H1 (cell line): Measurements from ENCODE around the gene DDX21. TPM values are rescaled to one million over a fixed set of nuclear protein-coding genes. Genes with fewer than 3 reads are reported as not detected.
"Not testable (repeated sequence)": the region's sequence is repeated elsewhere in the genome, so short reads cannot be mapped to it uniquely, and the experiment has no call there.

Experiments used
- CTCF ChIA-PET: fragments of 300-600 bp; sonication (Branson Sonifier 250); formaldehyde crosslinking; loops from one replicate; lab custom pipeline; 2021; ENCODE audit not compliant: partially characterized antibody; lab: Charles Lee
- POLR2A ChIA-PET: fragments of 300-600 bp; sonication (Branson Sonifier 250); formaldehyde crosslinking; loops from one replicate; lab custom pipeline; 2021; ENCODE audit warnings: inconsistent platforms; ENCODE audit not compliant: partially characterized antibody; lab: Charles Lee
- DNase-seq, 2 experiments: peaks; one replicate each; pipeline versions ENCODE4 v3.0.0 to v3.0.0-alpha.2; 2010 to 2022; ENCODE audit warnings: low spot score in 2 of 2, low read depth in 1 of 2, mixed read lengths in 1 of 2
- FAIRE-seq: peaks from 2 replicates; lab custom pipeline; 2011; peaks lifted over from hg19 to GRCh38; lab: Jason Lieb, UNC
- H2AFZ ChIP-seq: 2 replicates; pipeline ENCODE4 v1.8.1; 2012; ENCODE audit warnings: low read length, inconsistent platforms
- H2AK5ac ChIP-seq: 2 replicates; pipeline ENCODE4 v1.6.1; 2013; ENCODE audit warnings: low read depth, low read length
- H2BK120ac ChIP-seq: replicated peaks from 2 replicates; pipeline ENCODE3; 2013; ENCODE audit warnings: low read depth, low read length, inconsistent platforms
- H2BK12ac ChIP-seq: 2 replicates; pipeline ENCODE4 v1.6.1; 2013; ENCODE audit warnings: low read depth, low read length
- H2BK15ac ChIP-seq: 2 replicates; pipeline ENCODE4 v1.6.1; 2013; ENCODE audit warnings: low read length
- H2BK20ac ChIP-seq: 2 replicates; pipeline ENCODE4 v1.6.1; 2013; ENCODE audit warnings: low read length
- H2BK5ac ChIP-seq: 2 replicates; pipeline ENCODE4 v1.6.1; 2013; ENCODE audit warnings: low read depth, low read length
- H3K14ac ChIP-seq: 2 replicates; pipeline ENCODE4 v1.6.1; 2013; ENCODE audit warnings: inconsistent platforms; ENCODE audit not compliant: insufficient read length
- H3K18ac ChIP-seq: 2 replicates; pipeline ENCODE4 v1.6.1; 2013; ENCODE audit warnings: low read length; ENCODE audit errors: extremely low read depth
- H3K23ac ChIP-seq: 2 replicates; pipeline ENCODE4 v1.6.1; 2013; ENCODE audit warnings: inconsistent platforms; ENCODE audit not compliant: insufficient read length
- H3K23me2 ChIP-seq: 2 replicates; pipeline ENCODE4 v1.6.1; 2013; ENCODE audit warnings: low read depth, low read length
- H3K27ac ChIP-seq: 2 replicates; pipeline ENCODE4 v1.6.1; 2011; ENCODE audit warnings: low read depth, low read length, inconsistent platforms
- H3K27me3 ChIP-seq, 4 experiments: replicated peaks in 1 of 4; 1 replicate in 1 of 4; 2 replicates in 3 of 4; pipeline versions ENCODE4 v1.6.1 to v1.8.1; 2011 to 2013; ENCODE audit warnings: low read length in 3 of 4, mild to moderate bottlenecking in 3 of 4, inconsistent platforms in 2 of 4, mixed read lengths in 2 of 4, moderate library complexity in 1 of 4; ENCODE audit not compliant: control insufficient read depth in 3 of 4, insufficient read depth in 3 of 4; ENCODE audit errors: extremely low read depth in 1 of 4
- H3K36me3 ChIP-seq, 4 experiments: 2 replicates each; pipeline versions ENCODE4 v1.6.1 to v1.8.1; 2011 to 2013; ENCODE audit warnings: mild to moderate bottlenecking in 4 of 4, low read length in 3 of 4, moderate library complexity in 2 of 4, control low read depth in 1 of 4, inconsistent platforms in 1 of 4; ENCODE audit not compliant: insufficient read depth in 4 of 4, control insufficient read depth in 2 of 4
- H3K4ac ChIP-seq: replicated peaks from 2 replicates; pipeline ENCODE3; 2013; ENCODE audit warnings: low read length, low read depth, mixed read lengths, inconsistent platforms; ENCODE audit not compliant: insufficient read length
- H3K4me1 ChIP-seq, 4 experiments: replicated peaks in 1 of 4; 1 replicate in 1 of 4; 2 replicates in 3 of 4; pipeline versions ENCODE4 v1.6.1 to v1.8.1; 2011 to 2013; ENCODE audit warnings: low read length in 3 of 4, inconsistent platforms in 2 of 4, mixed read lengths in 1 of 4; ENCODE audit not compliant: insufficient read depth in 4 of 4, control insufficient read depth in 3 of 4
- H3K4me2 ChIP-seq, 2 experiments: 2 replicates each; pipeline versions ENCODE4 v1.6.1 to v1.8.1; 2011 to 2013; ENCODE audit warnings: low read depth in 2 of 2, low read length in 2 of 2, control low read depth in 1 of 2, inconsistent platforms in 1 of 2, mild to moderate bottlenecking in 1 of 2; ENCODE audit not compliant: insufficient read depth in 1 of 2
- H3K4me3 ChIP-seq, 4 experiments: fragments of 200-600, 300-600 bp in 1 of 4; sonication (generic), shearing (Covaris generic), sonication (Bioruptor Twin) in 1 of 4; 2 replicates each; pipeline versions ENCODE4 v1.5.1 to v1.8.1; 2011 to 2016; ENCODE audit warnings: low read length in 4 of 4, low read depth in 3 of 4, control low read depth in 2 of 4, inconsistent platforms in 2 of 4, mild to moderate bottlenecking in 2 of 4, mixed read lengths in 1 of 4, moderate library complexity in 1 of 4; ENCODE audit not compliant: insufficient read depth in 2 of 4; ENCODE audit errors: extremely low read depth in 1 of 4
- H3K56ac ChIP-seq: replicated peaks from 2 replicates; pipeline ENCODE3; 2013; ENCODE audit warnings: low read depth, mild to moderate bottlenecking, mixed read lengths, low read length, inconsistent platforms; ENCODE audit not compliant: insufficient read length
- H3K79me1 ChIP-seq: 2 replicates; pipeline ENCODE4 v1.6.1; 2013; ENCODE audit warnings: low read depth, low read length, control low read depth
- H3K79me2 ChIP-seq, 2 experiments: 2 replicates each; pipeline versions ENCODE4 v1.6.1 to v1.8.1; 2012 to 2013; ENCODE audit warnings: low read length in 2 of 2, mild to moderate bottlenecking in 2 of 2, inconsistent platforms in 1 of 2; ENCODE audit not compliant: insufficient read depth in 2 of 2, control insufficient read depth in 1 of 2
- H3K9ac ChIP-seq, 4 experiments: replicated peaks in 1 of 4; 1 replicate in 1 of 4; 2 replicates in 3 of 4; pipeline versions ENCODE4 v1.6.1 to v1.8.1; 2011 to 2013; ENCODE audit warnings: low read depth in 3 of 4, low read length in 3 of 4, control low read depth in 2 of 4, mild to moderate bottlenecking in 2 of 4, moderate library complexity in 2 of 4, inconsistent platforms in 1 of 4; ENCODE audit errors: extremely low read depth in 1 of 4
- H3K9me3 ChIP-seq, 2 experiments: 2 replicates each; pipeline versions ENCODE4 v1.6.1 to v1.8.1; 2012 to 2013; ENCODE audit warnings: mild to moderate bottlenecking in 2 of 2, moderate library complexity in 2 of 2, control low read depth in 1 of 2, inconsistent platforms in 1 of 2, low read depth in 1 of 2, low read length in 1 of 2, mixed read lengths in 1 of 2; ENCODE audit not compliant: insufficient read depth in 2 of 2
- H4K20me1 ChIP-seq, 2 experiments: replicated peaks in 1 of 2; 2 replicates each; pipeline versions ENCODE3 to v1.8.1; 2011 to 2013; ENCODE audit warnings: inconsistent platforms in 2 of 2, low read length in 2 of 2, mild to moderate bottlenecking in 1 of 2; ENCODE audit not compliant: insufficient read depth in 2 of 2, control insufficient read depth in 1 of 2
- H4K5ac ChIP-seq: 2 replicates; pipeline ENCODE4 v1.6.1; 2013; ENCODE audit warnings: low read length, low read depth, mixed read lengths, inconsistent platforms; ENCODE audit not compliant: insufficient read length
- H4K8ac ChIP-seq: 2 replicates; pipeline ENCODE4 v1.8.0; 2013; ENCODE audit warnings: mild to moderate bottlenecking, moderate library complexity, low read length, inconsistent platforms; ENCODE audit not compliant: insufficient read depth; ENCODE audit errors: extremely low read depth
- H4K91ac ChIP-seq: replicated peaks from 2 replicates; pipeline ENCODE3; 2013; ENCODE audit warnings: low read length, mixed read lengths, inconsistent platforms; ENCODE audit not compliant: insufficient read length
- WGBS, 2 experiments: shearing (Covaris generic) in 1 of 2; methylation state at CpG; one replicate each; pipeline versions ENCODE4 v1.1.6 to v1.1.7; 2013 to 2015; ENCODE audit warnings: low lambda C conversion rate in 2 of 2, mixed read lengths in 2 of 2, inconsistent platforms in 1 of 2, low coverage in 1 of 2, missing lambda C conversion rate in 1 of 2; ENCODE audit not compliant: insufficient replicate concordance in 2 of 2, insufficient coverage in 1 of 2, insufficient read length in 1 of 2; ENCODE audit errors: extremely low coverage in 1 of 2, missing lambda C conversion rate in 1 of 2; 5-methylcytosine and 5-hydroxymethylcytosine counted together
- polyA plus RNA-seq, 7 experiments: library from polyadenylated mRNA; depleted of rRNA in 3 of 7; stranded (reverse) in 5 of 7; unstranded in 2 of 7; fragments of >200 nt in 5 of 7; fragments of 200-250 nt in 2 of 7; gene quantifications; 1 replicate in 5 of 7; 2 replicates in 1 of 7; 4 replicates in 1 of 7; pipeline versions ENCODE4 v1.2.1 to v1.2.3, GENCODE V29; 2011 to 2013; ENCODE audit warnings: missing spikeins in 2 of 7, mixed read lengths in 2 of 7
- total RNA-seq: library from RNA; stranded (reverse); fragmentation: NEBNext Ultra II Directional; extraction: Animal tissue kit (Norgen Biotek cat#: 25700); gene quantifications from 2 replicates; pipeline ENCODE4 v1.2.1, GENCODE V29; 2021

Gene DDX21
- total and polyA plus RNA-seq, 2 of the 8 experiments (the other 6 are each of a cell fraction or from before 2014, with no cell fraction given), result 67.0 to 195 TPM

GRCh38 chr10:68932860-68933259, 23.1 kb upstream of the DDX21 start:
- H4K5ac ChIP-seq, H2BK120ac ChIP-seq, DNase-seq, H3K4me3 ChIP-seq, H4K8ac ChIP-seq, H3K18ac ChIP-seq, H2BK15ac ChIP-seq, CTCF ChIA-PET, H3K23me2 ChIP-seq, H3K4me2 ChIP-seq, H3K14ac ChIP-seq, H3K56ac ChIP-seq, H3K27ac ChIP-seq, H3K79me2 ChIP-seq, H3K9me3 ChIP-seq, H3K27me3 ChIP-seq, H3K9ac ChIP-seq, H2BK20ac ChIP-seq, H3K79me1 ChIP-seq, H2AFZ ChIP-seq, FAIRE-seq, H3K4ac ChIP-seq, H2BK5ac ChIP-seq, H2BK12ac ChIP-seq, H4K20me1 ChIP-seq, H2AK5ac ChIP-seq, H3K4me1 ChIP-seq, H4K91ac ChIP-seq, H3K23ac ChIP-seq: not testable (repeated sequence)
- peaks cover 2 to 15% (median 8%) of the 10 kb centered on the region in 4 experiments; a peak in 4 of 8 replicates for H3K36me3 ChIP-seq
- 97% methylated on average over 3 of the region's 3 CpGs; no CpG with 5 or more reads in 1 of the 2 experiments for WGBS, 2 experiments
- POLR2A ChIA-PET, result interaction anchor here (1.1 to 2.8 kb wide), 3 partner anchors 8 to 55 kb away, joined by 3 to 15 read pairs (median 4); partner anchors contain the start of gene DDX21
